H1 (cell line): ENCODE measurements around the gene PCDHGA2.
"Not testable (repeated sequence)": the region's sequence is repeated elsewhere in the genome, so short reads cannot be mapped to it uniquely, and the experiment has no call there.

Source experiments
- CBX5 ChIP-seq: fragments of 300-800, 300-1000 bp; sonication (generic); IDR thresholded peaks from 2 replicates; pipeline ENCODE4 v1.7.1; 2016; ENCODE audit warnings: antibody characterized with exemption, low read length, low read depth
- CTBP2 ChIP-seq: IDR thresholded peaks from 2 replicates; pipeline ENCODE4 v1.7.0; 2011; ENCODE audit warnings: borderline replicate concordance, mild to moderate bottlenecking, moderate library complexity, mixed read lengths, low read length; ENCODE audit not compliant: insufficient read depth, insufficient read length
- POLR2A ChIP-seq, 2 experiments: IDR thresholded peaks; 1 replicate in 1 of 2; 2 replicates in 1 of 2; pipeline ENCODE4 v1.6.1; 2011; ENCODE audit warnings: low read depth in 2 of 2, low read length in 2 of 2, mild to moderate bottlenecking in 2 of 2; ENCODE audit errors: control extremely low read depth in 1 of 2
- POLR2AphosphoS5 ChIP-seq: IDR thresholded peaks from 2 replicates; pipeline ENCODE4 v1.6.1; 2011; ENCODE audit warnings: low read depth, low read length
- RAD21 ChIP-seq, 2 experiments: IDR thresholded peaks in 1 of 2; conservative IDR thresholded peaks in 1 of 2; 2 replicates each; pipeline ENCODE4 v1.6.1; 2011; ENCODE audit warnings: low read depth in 2 of 2, low read length in 2 of 2, improper control_type of control experiment in 1 of 2, inconsistent platforms in 1 of 2, mild to moderate bottlenecking in 1 of 2, moderate library complexity in 1 of 2
- RBBP5 ChIP-seq: IDR thresholded peaks from 2 replicates; pipeline ENCODE4 v1.7.1; 2012; ENCODE audit warnings: low read depth, mild to moderate bottlenecking, inconsistent platforms, low read length, moderate library complexity, borderline replicate concordance
- TF ChIP-seq, protein P1 (sequence below), 3 experiments: IDR thresholded peaks; 1 replicate in 2 of 3; 2 replicates in 1 of 3; pipeline versions ENCODE4 v1.5.1 to v1.6.1; 2011; ENCODE audit warnings: low read length in 3 of 3, mild to moderate bottlenecking in 3 of 3, inconsistent platforms in 2 of 3, low read depth in 1 of 3, moderate library complexity in 1 of 3; ENCODE audit not compliant: insufficient read depth in 1 of 3; ENCODE audit errors: control extremely low read depth in 1 of 3
- TF ChIP-seq, protein P2 (sequence below): IDR thresholded peaks from 2 replicates; pipeline ENCODE4 v1.6.1; 2012; ENCODE audit warnings: low read length, inconsistent platforms

- not testable (repeated sequence) for TF ChIP-seq RBBP5; RAD21 (IDR thresholded peaks at IDR 0.05 in 1 of 2, conservative IDR thresholded peaks at IDR 0.05 in 1 of 2; ENCODE audit: low read depth in 2 of 2, low read length in 2 of 2); CBX5; CTBP2; POLR2A (IDR thresholded peaks at IDR 0.05; ENCODE audit: control extremely low read depth in 1 of 2, low read depth in 2 of 2, low read length in 2 of 2); POLR2AphosphoS5
- TF ChIP-seq, protein P1, sequence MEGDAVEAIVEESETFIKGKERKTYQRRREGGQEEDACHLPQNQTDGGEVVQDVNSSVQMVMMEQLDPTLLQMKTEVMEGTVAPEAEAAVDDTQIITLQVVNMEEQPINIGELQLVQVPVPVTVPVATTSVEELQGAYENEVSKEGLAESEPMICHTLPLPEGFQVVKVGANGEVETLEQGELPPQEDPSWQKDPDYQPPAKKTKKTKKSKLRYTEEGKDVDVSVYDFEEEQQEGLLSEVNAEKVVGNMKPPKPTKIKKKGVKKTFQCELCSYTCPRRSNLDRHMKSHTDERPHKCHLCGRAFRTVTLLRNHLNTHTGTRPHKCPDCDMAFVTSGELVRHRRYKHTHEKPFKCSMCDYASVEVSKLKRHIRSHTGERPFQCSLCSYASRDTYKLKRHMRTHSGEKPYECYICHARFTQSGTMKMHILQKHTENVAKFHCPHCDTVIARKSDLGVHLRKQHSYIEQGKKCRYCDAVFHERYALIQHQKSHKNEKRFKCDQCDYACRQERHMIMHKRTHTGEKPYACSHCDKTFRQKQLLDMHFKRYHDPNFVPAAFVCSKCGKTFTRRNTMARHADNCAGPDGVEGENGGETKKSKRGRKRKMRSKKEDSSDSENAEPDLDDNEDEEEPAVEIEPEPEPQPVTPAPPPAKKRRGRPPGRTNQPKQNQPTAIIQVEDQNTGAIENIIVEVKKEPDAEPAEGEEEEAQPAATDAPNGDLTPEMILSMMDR (IDR thresholded peaks at IDR 0.05; ENCODE audit: control extremely low read depth in 1 of 3, insufficient read depth in 1 of 3, low read depth in 1 of 3, low read length in 3 of 3), result not testable (repeated sequence)
- TF ChIP-seq, protein P2, sequence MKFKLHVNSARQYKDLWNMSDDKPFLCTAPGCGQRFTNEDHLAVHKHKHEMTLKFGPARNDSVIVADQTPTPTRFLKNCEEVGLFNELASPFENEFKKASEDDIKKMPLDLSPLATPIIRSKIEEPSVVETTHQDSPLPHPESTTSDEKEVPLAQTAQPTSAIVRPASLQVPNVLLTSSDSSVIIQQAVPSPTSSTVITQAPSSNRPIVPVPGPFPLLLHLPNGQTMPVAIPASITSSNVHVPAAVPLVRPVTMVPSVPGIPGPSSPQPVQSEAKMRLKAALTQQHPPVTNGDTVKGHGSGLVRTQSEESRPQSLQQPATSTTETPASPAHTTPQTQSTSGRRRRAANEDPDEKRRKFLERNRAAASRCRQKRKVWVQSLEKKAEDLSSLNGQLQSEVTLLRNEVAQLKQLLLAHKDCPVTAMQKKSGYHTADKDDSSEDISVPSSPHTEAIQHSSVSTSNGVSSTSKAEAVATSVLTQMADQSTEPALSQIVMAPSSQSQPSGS, result not testable (repeated sequence)
These were observed 2.3 kb downstream of the PCDHGA2 start for GRCh38 chr5:141340781-141341354.
